GM10266 (cell line): ENCODE data around the gene FRMD1.

Experiments used
- DNase-seq: peaks from one replicate; pipeline ENCODE4 v3.0.0; 2012; ENCODE audit errors: extremely low spot score
- TF ChIP-seq, protein P1 (sequence below): IDR thresholded peaks from 2 replicates; pipeline ENCODE4 v1.5.1; 2012; ENCODE audit warnings: mild to moderate bottlenecking, low read depth; ENCODE audit not compliant: control insufficient read depth, insufficient read depth; ENCODE audit errors: missing control alignments

Gene FRMD1

DNA sequence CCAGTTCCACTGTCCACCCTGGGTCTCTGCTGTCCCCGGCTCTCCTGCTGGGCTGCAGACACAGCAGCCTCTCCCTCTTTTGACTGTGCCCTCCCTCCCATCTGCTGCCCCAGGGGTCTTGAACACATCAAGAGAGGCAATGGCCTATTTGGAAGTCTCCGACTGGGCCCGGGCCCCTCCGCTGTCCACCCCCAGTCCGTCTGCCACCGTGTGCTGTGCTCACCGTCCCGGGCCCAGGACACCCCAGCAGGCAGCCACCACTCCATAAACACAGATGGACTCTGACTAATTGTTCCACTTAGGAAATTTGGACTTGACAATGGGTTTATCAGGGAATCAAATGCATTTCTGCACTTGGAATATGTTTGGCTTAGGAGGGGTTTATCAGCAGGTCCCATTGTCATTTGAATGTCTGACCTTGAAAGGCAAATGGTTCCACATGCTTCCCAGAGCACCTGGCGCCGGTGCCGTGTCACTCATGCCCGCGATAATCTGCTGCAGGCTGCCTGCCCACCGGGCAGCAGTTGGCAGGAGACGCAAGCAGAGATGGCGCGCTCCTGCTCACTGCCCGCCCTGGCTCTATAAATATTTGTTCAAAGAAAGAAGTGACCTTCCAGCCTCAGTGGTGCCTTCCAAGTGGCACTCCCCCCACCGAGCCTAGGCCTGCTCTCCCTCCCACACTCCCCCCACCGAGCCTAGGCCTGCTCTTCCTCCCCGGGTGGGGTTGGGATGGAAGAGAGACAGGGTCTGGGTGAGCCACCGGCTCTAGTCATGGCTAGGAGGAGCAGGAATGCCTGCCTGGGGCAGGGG is 18.8 kb upstream of the FRMD1 start:
- TF ChIP-seq, protein P1, sequence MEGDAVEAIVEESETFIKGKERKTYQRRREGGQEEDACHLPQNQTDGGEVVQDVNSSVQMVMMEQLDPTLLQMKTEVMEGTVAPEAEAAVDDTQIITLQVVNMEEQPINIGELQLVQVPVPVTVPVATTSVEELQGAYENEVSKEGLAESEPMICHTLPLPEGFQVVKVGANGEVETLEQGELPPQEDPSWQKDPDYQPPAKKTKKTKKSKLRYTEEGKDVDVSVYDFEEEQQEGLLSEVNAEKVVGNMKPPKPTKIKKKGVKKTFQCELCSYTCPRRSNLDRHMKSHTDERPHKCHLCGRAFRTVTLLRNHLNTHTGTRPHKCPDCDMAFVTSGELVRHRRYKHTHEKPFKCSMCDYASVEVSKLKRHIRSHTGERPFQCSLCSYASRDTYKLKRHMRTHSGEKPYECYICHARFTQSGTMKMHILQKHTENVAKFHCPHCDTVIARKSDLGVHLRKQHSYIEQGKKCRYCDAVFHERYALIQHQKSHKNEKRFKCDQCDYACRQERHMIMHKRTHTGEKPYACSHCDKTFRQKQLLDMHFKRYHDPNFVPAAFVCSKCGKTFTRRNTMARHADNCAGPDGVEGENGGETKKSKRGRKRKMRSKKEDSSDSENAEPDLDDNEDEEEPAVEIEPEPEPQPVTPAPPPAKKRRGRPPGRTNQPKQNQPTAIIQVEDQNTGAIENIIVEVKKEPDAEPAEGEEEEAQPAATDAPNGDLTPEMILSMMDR, result no peak
- DNase-seq, result no peak

DNA sequence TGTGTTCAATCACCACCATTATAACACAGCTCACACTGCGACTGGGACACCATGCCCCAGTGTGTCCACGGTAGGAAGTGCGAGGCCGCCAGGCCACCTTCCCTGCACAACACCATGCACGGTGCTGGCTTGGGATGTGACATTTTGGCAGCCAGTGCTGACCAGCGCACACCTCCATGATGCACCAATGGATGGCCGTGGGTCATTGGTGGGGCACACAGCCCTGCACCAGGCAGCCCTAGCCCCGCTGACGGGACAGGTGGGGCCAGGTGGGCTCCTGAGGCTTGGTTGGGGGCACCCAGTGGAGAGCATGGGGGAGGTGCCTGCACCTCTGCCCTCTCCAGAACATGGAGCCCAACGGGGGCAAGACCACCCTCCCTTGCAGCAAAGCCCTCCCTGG is 18.2 kb upstream of the FRMD1 start:
- DNase-seq, result no peak
- TF ChIP-seq, protein P1, result no peak

DNA sequence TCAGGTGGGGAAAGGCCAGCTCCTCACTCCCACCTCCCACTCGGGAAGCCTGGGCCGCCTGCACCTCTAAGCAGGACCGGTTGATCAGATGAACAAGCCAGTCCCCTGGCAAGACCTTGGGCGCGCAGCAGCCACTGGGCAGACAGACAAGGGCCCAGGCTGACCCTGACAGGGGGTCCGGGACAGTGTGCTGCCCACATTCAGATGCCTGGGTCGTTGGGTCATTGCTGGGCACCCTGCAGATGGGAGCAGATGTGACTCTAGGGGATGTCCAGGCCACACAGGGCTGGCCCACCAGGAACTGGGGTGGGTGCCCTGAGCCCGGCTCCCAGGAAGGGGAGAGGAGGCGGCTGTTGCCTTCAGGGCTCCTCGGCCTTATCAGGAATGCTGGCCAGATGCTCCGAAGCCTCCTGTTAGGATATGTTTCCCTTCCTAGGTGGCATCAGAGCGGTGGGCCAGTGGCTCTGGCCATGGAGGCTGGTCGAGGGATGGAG is 17.3 kb upstream of the FRMD1 start:
- DNase-seq, result no peak
- TF ChIP-seq, protein P1, result no peak

DNA sequence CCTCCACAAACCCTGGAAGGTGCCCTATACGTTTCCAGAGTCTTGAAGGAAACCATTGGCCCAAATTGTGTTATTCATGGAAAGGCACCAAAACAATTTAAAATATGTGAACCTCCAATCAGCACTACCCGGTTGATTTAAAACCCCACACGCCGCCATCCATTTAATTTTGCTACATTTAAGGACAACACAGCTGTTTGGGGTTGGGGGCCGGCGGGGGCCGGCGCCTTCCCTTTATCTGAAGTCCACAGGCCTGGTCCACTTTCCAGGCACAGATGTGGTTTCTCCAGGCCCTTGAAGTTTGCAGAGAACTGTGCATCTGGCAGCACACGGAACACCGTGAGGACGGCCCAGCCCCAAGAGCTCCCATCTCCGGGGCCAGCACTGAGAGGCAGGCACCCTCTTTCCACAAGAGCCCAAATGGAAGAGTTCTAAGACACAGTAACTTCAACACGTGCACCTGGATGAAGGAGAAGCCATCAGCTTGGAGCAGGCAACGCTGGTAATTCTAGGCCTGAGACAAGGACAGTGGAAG is 16.8 kb upstream of the FRMD1 start:
- DNase-seq, result no peak
- TF ChIP-seq, protein P1, result no peak

DNA sequence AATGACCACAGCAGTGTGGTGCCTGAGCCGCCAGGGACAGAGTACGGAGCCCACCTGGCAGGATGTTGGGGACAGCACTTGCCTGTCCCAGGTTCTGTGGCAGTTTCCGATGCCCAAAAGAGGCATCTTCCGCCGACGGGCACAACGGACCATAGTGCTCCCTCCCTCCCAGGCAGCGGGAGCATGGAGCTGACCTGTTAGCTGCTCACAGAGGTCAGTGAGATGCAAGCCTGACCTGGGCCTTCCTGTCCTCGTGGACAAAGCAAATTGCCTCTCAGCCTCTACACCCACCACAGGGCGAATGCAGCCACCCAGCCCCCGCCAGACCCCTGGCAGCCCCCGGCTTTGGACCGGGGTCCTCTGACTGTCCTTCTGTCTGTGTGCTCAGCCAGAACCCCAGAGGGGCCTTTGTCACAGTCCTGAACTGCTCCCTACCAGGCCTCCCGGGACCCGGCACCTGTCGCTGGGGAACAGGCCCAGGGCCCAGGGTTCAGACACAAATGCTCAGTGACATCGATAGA is 16.2 kb upstream of the FRMD1 start:
- DNase-seq, result no peak
- TF ChIP-seq, protein P1, result no peak

DNA sequence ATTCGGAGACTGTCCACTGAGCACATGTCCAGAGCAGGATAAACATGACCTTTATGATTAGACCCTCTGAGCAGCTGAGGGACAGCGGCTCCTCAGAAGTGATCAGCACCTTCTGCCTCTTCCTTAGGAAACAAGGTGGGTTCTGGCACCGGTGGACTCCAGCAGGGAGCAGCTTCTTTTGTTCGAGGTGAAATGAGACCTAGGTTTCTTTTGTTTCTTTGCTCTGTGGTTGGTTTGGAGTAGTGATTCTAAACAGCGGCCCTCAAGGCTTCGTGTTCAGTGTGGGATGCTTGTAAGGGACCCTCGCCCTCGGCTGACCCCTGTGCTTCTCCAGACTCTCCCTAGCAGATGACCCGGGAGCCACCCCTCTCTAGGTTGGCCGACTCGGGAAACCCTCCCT is 14.6 kb upstream of the FRMD1 start:
- TF ChIP-seq, protein P1, result no peak
- no peak for DNase-seq

DNA sequence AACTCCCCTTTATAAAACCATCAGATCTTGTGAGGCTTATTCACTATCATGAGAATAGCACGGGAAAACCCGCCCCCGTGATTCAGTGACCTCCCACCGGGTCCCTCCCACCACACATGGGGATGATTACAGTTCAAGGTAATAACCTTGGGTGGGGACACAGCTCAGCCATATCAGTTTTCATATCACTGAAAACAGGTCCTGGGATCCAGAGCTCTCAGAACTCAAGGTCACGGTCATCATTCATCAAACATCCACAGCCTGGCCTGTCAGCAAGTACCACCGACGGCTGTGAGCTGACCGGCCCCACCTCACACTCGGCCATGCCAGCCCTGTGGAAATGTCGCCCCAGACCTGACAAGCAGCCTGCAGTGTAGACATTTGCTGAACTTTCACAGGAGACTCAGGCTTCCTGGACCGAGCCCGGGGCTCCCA is 14.1 kb upstream of the FRMD1 start:
- TF ChIP-seq, protein P1, result no peak
- DNase-seq, result no peak
